ENCODE measurements around the gene ETS1. TPM values are rescaled to one million over a fixed set of nuclear protein-coding genes. Genes with fewer than 3 reads are reported as not detected.

Gene ETS1
- polyA plus RNA-seq, 1 donor (not counting 4 experiments of a cell fraction or from before 2014, with no cell fraction given), result 41.0 TPM

DNA sequence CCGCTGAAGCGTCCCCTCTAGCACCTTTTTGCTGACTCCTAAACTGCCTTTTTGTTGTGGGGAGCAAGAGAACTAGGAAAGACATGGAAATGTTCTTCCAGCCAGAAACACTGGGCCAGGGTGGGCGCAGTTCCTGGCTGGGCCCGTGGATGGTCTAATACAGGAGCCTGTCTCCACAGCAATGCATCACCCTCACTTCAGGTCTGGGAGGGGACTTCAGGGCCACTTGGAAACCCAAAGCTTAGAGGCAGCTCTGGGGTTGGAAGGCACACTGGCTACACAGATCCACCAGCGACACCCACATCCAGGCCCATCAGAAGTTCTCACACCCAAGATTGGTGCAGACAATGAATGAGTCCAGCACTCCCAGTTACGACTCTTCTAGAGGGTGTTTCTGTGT lies 120.3 kb downstream of the ETS1 start:
- Histone ChIP-seq H3K36me3 (ENCODE audit: control insufficient read depth in 2 of 2, extremely low read depth in 1 of 2, insufficient read depth in 2 of 2, low read length in 2 of 2) (peaks cover 21 to 61% of the 10 kb centered on the region in 2 experiments), H3K4me1 (ENCODE audit: control insufficient read depth, extremely low read depth, insufficient read depth, low read length) (peaks cover 8% of the 10 kb centered on the region), H2AFZ (ENCODE audit: control insufficient read depth, low read length) (no peak overlapping the region), H3K4me2 (ENCODE audit: control insufficient read depth, extremely low read depth, insufficient read depth, low read depth, low read length) (no peak overlapping the region), H3K79me2 (ENCODE audit: control insufficient read depth, insufficient read depth, low read length) (peaks cover 62% of the 10 kb centered on the region), H3K9me1 (ENCODE audit: control insufficient read depth, extremely low read depth, insufficient read depth, low read length) (no peaks in the 10 kb centered on the region), H3K4me3 (ENCODE audit: control insufficient read depth in 2 of 3, extremely low read depth in 1 of 3, insufficient read depth in 2 of 3, low read depth in 1 of 3, low read length in 3 of 3) (no peak overlapping the region), H3K27ac (ENCODE audit: control insufficient read depth, insufficient read depth, low read length) (peak overlapping the region; percentile 62), H4K20me1 (ENCODE audit: control insufficient read depth, extremely low read depth, insufficient read depth, low read length) (no peaks in the 10 kb centered on the region), H3K27me3 (ENCODE audit: control insufficient read depth, extremely low read depth, insufficient read depth, low read length) (no peaks in the 10 kb centered on the region), H3K9me3 (ENCODE audit: control insufficient read depth, low read depth, low read length) (no peaks in the 10 kb centered on the region), H3K9ac (ENCODE audit: control insufficient read depth, extremely low read depth, insufficient read depth, low read length) (peak overlapping the region; percentile 7)
- dilution Hi-C loops (cut with MboI; ENCODE audit: extremely low pct_ligation_motif_present, low sequenced_read_pairs), result no loop called here
- FAIRE-seq (no peak), DNase-seq (ENCODE audit: low read depth, low spot score) (no peak)
- no peak for TF ChIP-seq EZH2 (IDR thresholded peaks at IDR 0.05; ENCODE audit: low read length)
- TF ChIP-seq, protein P1, sequence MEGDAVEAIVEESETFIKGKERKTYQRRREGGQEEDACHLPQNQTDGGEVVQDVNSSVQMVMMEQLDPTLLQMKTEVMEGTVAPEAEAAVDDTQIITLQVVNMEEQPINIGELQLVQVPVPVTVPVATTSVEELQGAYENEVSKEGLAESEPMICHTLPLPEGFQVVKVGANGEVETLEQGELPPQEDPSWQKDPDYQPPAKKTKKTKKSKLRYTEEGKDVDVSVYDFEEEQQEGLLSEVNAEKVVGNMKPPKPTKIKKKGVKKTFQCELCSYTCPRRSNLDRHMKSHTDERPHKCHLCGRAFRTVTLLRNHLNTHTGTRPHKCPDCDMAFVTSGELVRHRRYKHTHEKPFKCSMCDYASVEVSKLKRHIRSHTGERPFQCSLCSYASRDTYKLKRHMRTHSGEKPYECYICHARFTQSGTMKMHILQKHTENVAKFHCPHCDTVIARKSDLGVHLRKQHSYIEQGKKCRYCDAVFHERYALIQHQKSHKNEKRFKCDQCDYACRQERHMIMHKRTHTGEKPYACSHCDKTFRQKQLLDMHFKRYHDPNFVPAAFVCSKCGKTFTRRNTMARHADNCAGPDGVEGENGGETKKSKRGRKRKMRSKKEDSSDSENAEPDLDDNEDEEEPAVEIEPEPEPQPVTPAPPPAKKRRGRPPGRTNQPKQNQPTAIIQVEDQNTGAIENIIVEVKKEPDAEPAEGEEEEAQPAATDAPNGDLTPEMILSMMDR (optimal IDR thresholded peaks at IDR 0.05 in 1 of 3, IDR thresholded peaks at IDR 0.05 in 1 of 3, conservative IDR thresholded peaks at IDR 0.05 in 1 of 3; ENCODE audit: extremely low read depth in 1 of 3, insufficient read depth in 2 of 3, low read length in 3 of 3), result no peak

- H3K9me3 ChIP-seq (ENCODE audit: control insufficient read depth, low read depth, low read length), result no peaks in the 10 kb centered on the region
- no peak overlapping the region for H3K27ac ChIP-seq (ENCODE audit: control insufficient read depth, insufficient read depth, low read length)
- FAIRE-seq, result no peak
- H4K20me1 ChIP-seq (ENCODE audit: control insufficient read depth, extremely low read depth, insufficient read depth, low read length), result no peaks in the 10 kb centered on the region
- H2AFZ ChIP-seq (ENCODE audit: control insufficient read depth, low read length), result no peak overlapping the region
- TF ChIP-seq, protein P1 (optimal IDR thresholded peaks at IDR 0.05 in 1 of 3, IDR thresholded peaks at IDR 0.05 in 1 of 3, conservative IDR thresholded peaks at IDR 0.05 in 1 of 3; ENCODE audit: extremely low read depth in 1 of 3, insufficient read depth in 2 of 3, low read length in 3 of 3), result no peak
- no peak for TF ChIP-seq EZH2 (IDR thresholded peaks at IDR 0.05; ENCODE audit: low read length)
- no peak overlapping the region for H3K4me2 ChIP-seq (ENCODE audit: control insufficient read depth, extremely low read depth, insufficient read depth, low read depth, low read length)
- H3K4me1 ChIP-seq (ENCODE audit: control insufficient read depth, extremely low read depth, insufficient read depth, low read length), result peaks cover 8% of the 10 kb centered on the region
- no peak overlapping the region for H3K9ac ChIP-seq (ENCODE audit: control insufficient read depth, extremely low read depth, insufficient read depth, low read length)
- peaks cover 21 to 59% of the 10 kb centered on the region in 2 experiments for H3K36me3 ChIP-seq (ENCODE audit: control insufficient read depth in 2 of 2, extremely low read depth in 1 of 2, insufficient read depth in 2 of 2, low read length in 2 of 2)
- H3K4me3 ChIP-seq (ENCODE audit: control insufficient read depth in 2 of 3, extremely low read depth in 1 of 3, insufficient read depth in 2 of 3, low read depth in 1 of 3, low read length in 3 of 3), result no peak overlapping the region
- H3K27me3 ChIP-seq (ENCODE audit: control insufficient read depth, extremely low read depth, insufficient read depth, low read length), result no peaks in the 10 kb centered on the region
- H3K9me1 ChIP-seq (ENCODE audit: control insufficient read depth, extremely low read depth, insufficient read depth, low read length), result no peaks in the 10 kb centered on the region
- DNase-seq (ENCODE audit: low read depth, low spot score), result no peak
- peaks cover 53% of the 10 kb centered on the region for H3K79me2 ChIP-seq (ENCODE audit: control insufficient read depth, insufficient read depth, low read length)
- dilution Hi-C loops (cut with MboI; ENCODE audit: extremely low pct_ligation_motif_present, low sequenced_read_pairs), result no loop called here
These were observed 121.2 kb downstream of the ETS1 start for GRCh38 chr11:128465946-128466705.

All from keratinocyte (primary cell).